CD8-positive, alpha-beta memory T cell (primary cell): ENCODE results near the gene TSPAN15. TPM values are rescaled to one million over a fixed set of nuclear protein-coding genes. Genes with fewer than 3 reads are reported as not detected.

Source experiments
- CTCF ChIA-PET: fragments of 350-600 bp; sonication (Branson Sonifier 250); formaldehyde crosslinking; loops from one replicate; lab custom pipeline; 2021; ENCODE audit warnings: antibody characterized with exemption; lab: Charles Lee
- POLR2A ChIA-PET: fragments of 350-600 bp; sonication (Branson Sonifier 250); formaldehyde crosslinking; loops from one replicate; lab custom pipeline; 2021; ENCODE audit warnings: antibody characterized with exemption; lab: Charles Lee
- DNase-seq, 5 donors: peaks; one replicate each; pipeline versions ENCODE4 v3.0.0 to v3.0.0-alpha.2; 2020 to 2022; ENCODE audit warnings: mixed read lengths in 1 of 5
- H3K27ac ChIP-seq: one replicate; pipeline ENCODE4 v1.7.0; 2013; ENCODE audit warnings: low read depth, mild to moderate bottlenecking, low read length, moderate library complexity
- H3K27me3 ChIP-seq: 2 replicates; pipeline ENCODE4 v1.7.0; 2013; ENCODE audit warnings: low read length, mild to moderate bottlenecking; ENCODE audit not compliant: insufficient read depth, poor library complexity, severe bottlenecking
- H3K36me3 ChIP-seq: 2 replicates; pipeline ENCODE4 v1.7.0; 2013; ENCODE audit warnings: mild to moderate bottlenecking, low read length, moderate library complexity; ENCODE audit not compliant: insufficient read depth
- H3K4me1 ChIP-seq: 2 replicates; pipeline ENCODE4 v1.7.0; 2013; ENCODE audit warnings: mild to moderate bottlenecking, low read length, moderate library complexity; ENCODE audit not compliant: insufficient read depth
- H3K4me3 ChIP-seq: 2 replicates; pipeline ENCODE4 v1.7.0; 2013; ENCODE audit warnings: mild to moderate bottlenecking, low read length
- H3K9me3 ChIP-seq: 2 replicates; pipeline ENCODE4 v1.7.0; 2013; ENCODE audit warnings: mild to moderate bottlenecking, low read length
- H3K27ac Mint-ChIP-seq, 8 donors: one replicate each; pipeline ENCODE4 v1.8.0; 2020 to 2021; ENCODE audit warnings: mixed read lengths in 8 of 8, mild to moderate bottlenecking in 6 of 8, inconsistent platforms in 3 of 8, moderate library complexity in 3 of 8
- H3K27me3 Mint-ChIP-seq, 2 donors: one replicate each; pipeline ENCODE4 v1.8.0; 2020 to 2021; ENCODE audit warnings: mixed read lengths in 2 of 2, mild to moderate bottlenecking in 1 of 2, moderate library complexity in 1 of 2
- H3K36me3 Mint-ChIP-seq, 3 donors: one replicate each; pipeline ENCODE4 v1.8.0; 2020 to 2021; ENCODE audit warnings: mixed read lengths in 3 of 3, inconsistent platforms in 1 of 3, mild to moderate bottlenecking in 1 of 3
- H3K4me1 Mint-ChIP-seq, 3 donors: one replicate each; pipeline ENCODE4 v1.8.0; 2020 to 2021; ENCODE audit warnings: mixed read lengths in 3 of 3, inconsistent platforms in 1 of 3, mild to moderate bottlenecking in 1 of 3
- H3K4me3 Mint-ChIP-seq, 7 donors: one replicate each; pipeline ENCODE4 v1.8.0; 2020 to 2021; ENCODE audit warnings: mixed read lengths in 7 of 7, mild to moderate bottlenecking in 6 of 7, moderate library complexity in 4 of 7, inconsistent platforms in 2 of 7
- H3K9me3 Mint-ChIP-seq, 5 donors: one replicate each; pipeline ENCODE4 v1.8.0; 2020 to 2022; ENCODE audit warnings: mixed read lengths in 5 of 5, mild to moderate bottlenecking in 3 of 5, moderate library complexity in 2 of 5, inconsistent platforms in 1 of 5
- polyA plus RNA-seq: library from polyadenylated mRNA; unstranded; fragments of 300-500 nt; fragmentation: Illumina TruSeq; gene quantifications from one replicate; pipeline ENCODE4 v1.2.3, GENCODE V29; 2021
- total RNA-seq, 2 experiments: library from RNA; stranded (reverse); gene quantifications; one replicate each; pipeline ENCODE4 v1.2.3, GENCODE V29; 2021

Gene TSPAN15
- total and polyA plus RNA-seq, 3 experiments from 2014 or later = 1.4 to 20.2 (median 2.4) TPM

GRCh38 chr10:69549959-69550358 is 98.7 kb downstream of the TSPAN15 start:
- H3K36me3 Mint-ChIP-seq = peaks cover 0 to 31% (median 12%) of the 10 kb centered on the region in 3 donors
- no peak overlapping the region for H3K4me3 ChIP-seq
- H3K27me3 Mint-ChIP-seq = peaks cover 5 to 51% of the 10 kb centered on the region in 2 donors
- H3K4me3 Mint-ChIP-seq = no peak overlapping the region
- H3K4me1 Mint-ChIP-seq = no peaks in the 10 kb centered on the region
- no peak overlapping the region for H3K27ac ChIP-seq
- ChIA-PET POLR2A (no interaction called here), CTCF (interaction anchor here (0.8 kb wide), 1 partner anchor 14 kb away, joined by 3 read pairs; no protein-coding TSS in a partner anchor)
- DNase-seq = no peak
- H3K36me3 ChIP-seq = no peaks in the 10 kb centered on the region
- H3K9me3 Mint-ChIP-seq = peaks cover 21 to 42% (median 28%) of the 10 kb centered on the region in 5 donors
- H3K27me3 ChIP-seq = no peaks in the 10 kb centered on the region
- H3K9me3 ChIP-seq = peaks cover 9% of the 10 kb centered on the region
- no peaks in the 10 kb centered on the region for H3K4me1 ChIP-seq
- no peak overlapping the region for H3K27ac Mint-ChIP-seq

GRCh38 chr10:69552268-69552667 is 101.0 kb downstream of the TSPAN15 start:
- POLR2A ChIA-PET = no interaction called here

GRCh38 chr10:69553328-69553727 is 102.1 kb downstream of the TSPAN15 start:
- Mint-ChIP-seq H3K4me3 (peak overlapping the region in 1 of 7 donors; percentile 72), H3K27ac (no peak overlapping the region), H3K36me3 (peaks cover 0 to 15% (median 2%) of the 10 kb centered on the region in 3 donors), H3K4me1 (peaks cover 4% of the 10 kb centered on the region in 3 donors), H3K27me3 (peaks cover 5 to 42% of the 10 kb centered on the region in 2 donors), H3K9me3 (peaks cover 19 to 36% (median 22%) of the 10 kb centered on the region in 5 donors)
- Histone ChIP-seq H3K27me3 (no peaks in the 10 kb centered on the region), H3K4me3 (no peak overlapping the region), H3K9me3 (peaks cover 9% of the 10 kb centered on the region), H3K4me1 (peaks cover 3% of the 10 kb centered on the region), H3K36me3 (no peaks in the 10 kb centered on the region), H3K27ac (no peak overlapping the region)
- POLR2A ChIA-PET = no interaction called here
- DNase-seq = no peak
- CTCF ChIA-PET = no interaction called here

More at GRCh38 chr10:69552268-69552667, 101.0 kb downstream of the TSPAN15 start:
- Mint-ChIP-seq H3K36me3 (peaks cover 0 to 23% (median 3%) of the 10 kb centered on the region in 3 donors), H3K27me3 (peaks cover 5 to 51% of the 10 kb centered on the region in 2 donors), H3K4me1 (no peaks in the 10 kb centered on the region), H3K4me3 (no peak overlapping the region), H3K27ac (no peak overlapping the region), H3K9me3 (peaks cover 21 to 42% (median 28%) of the 10 kb centered on the region in 5 donors)
- Histone ChIP-seq H3K27ac (no peak overlapping the region), H3K9me3 (peaks cover 9% of the 10 kb centered on the region), H3K27me3 (no peaks in the 10 kb centered on the region), H3K4me1 (no peaks in the 10 kb centered on the region), H3K4me3 (no peak overlapping the region), H3K36me3 (no peaks in the 10 kb centered on the region)
- DNase-seq = no peak
- CTCF ChIA-PET = no interaction called here

GRCh38 chr10:69554611-69555010 is 103.3 kb downstream of the TSPAN15 start:
- H3K9me3 Mint-ChIP-seq = peaks cover 11 to 24% (median 12%) of the 10 kb centered on the region in 5 donors
- peaks cover 5% of the 10 kb centered on the region for H3K9me3 ChIP-seq
- no peaks in the 10 kb centered on the region for H3K27me3 ChIP-seq
- CTCF ChIA-PET = no interaction called here
- H3K27ac Mint-ChIP-seq = no peak overlapping the region
- H3K27me3 Mint-ChIP-seq = peaks cover 7 to 39% of the 10 kb centered on the region in 2 donors
- H3K36me3 ChIP-seq = no peaks in the 10 kb centered on the region
- peaks cover 14% of the 10 kb centered on the region for H3K4me1 ChIP-seq
- H3K4me3 Mint-ChIP-seq = no peak overlapping the region
- H3K27ac ChIP-seq = no peak overlapping the region
- POLR2A ChIA-PET = no interaction called here
- DNase-seq = no peak
- peaks cover 11 to 16% (median 13%) of the 10 kb centered on the region in 3 donors for H3K4me1 Mint-ChIP-seq
- peaks cover 0 to 3% (median 0%) of the 10 kb centered on the region in 3 donors for H3K36me3 Mint-ChIP-seq
- H3K4me3 ChIP-seq = no peak overlapping the region

Other genes starting within 250 kb of the TSPAN15 start
- under 1 TPM in 1 of 2 experiments, not detected in 1; 0.15 TPM for gene HKDC1, start 231.1 kb upstream of the TSPAN15 start, total RNA-seq
- 3.0 TPM for gene HKDC1, start 231.1 kb upstream of the TSPAN15 start, polyA plus RNA-seq
- gene HK1, start 173.0 kb upstream of the TSPAN15 start, total RNA-seq = 100 to 1,000 TPM; 151 to 153 TPM
- gene HK1, start 173.0 kb upstream of the TSPAN15 start, polyA plus RNA-seq = 144 TPM
- gene TACR2, start 34.5 kb upstream of the TSPAN15 start, total RNA-seq = not detected
- not detected for gene TACR2, start 34.5 kb upstream of the TSPAN15 start, polyA plus RNA-seq
- not detected for gene NEUROG3, start 122.0 kb downstream of the TSPAN15 start, total RNA-seq
- 0.15 TPM for gene NEUROG3, start 122.0 kb downstream of the TSPAN15 start, polyA plus RNA-seq
- gene FAM241B, start 178.8 kb downstream of the TSPAN15 start, total RNA-seq = 10 to 100 TPM; 10.6 to 10.8 TPM
- 11.8 TPM for gene FAM241B, start 178.8 kb downstream of the TSPAN15 start, polyA plus RNA-seq